ENCODE results near the gene ADGRL2. TPM values are rescaled to one million over a fixed set of nuclear protein-coding genes. Genes with fewer than 3 reads are reported as not detected.

Gene ADGRL2
- total RNA-seq, 1 donor from 2014 or later: 85.4 TPM

- Mint-ChIP-seq H3K27me3 (ENCODE audit: unreplicated experiment) (peaks cover 2% of the 10 kb centered on the region), H3K4me3 (ENCODE audit: unreplicated experiment) (no peak overlapping the region), H3K36me3 (ENCODE audit: low read depth, unreplicated experiment) (no peaks in the 10 kb centered on the region), H3K9me3 (ENCODE audit: unreplicated experiment) (no peaks in the 10 kb centered on the region), H3K4me1 (ENCODE audit: unreplicated experiment) (peaks cover 11% of the 10 kb centered on the region), H3K27ac (ENCODE audit: unreplicated experiment) (no peak overlapping the region)
- no peak for TF ChIP-seq CTCF (IDR thresholded peaks at IDR 0.05; ENCODE audit: unreplicated experiment)
- no peak for DNase-seq (ENCODE audit: low spot score)
These were observed 22.3 kb downstream of the ADGRL2 start for GRCh38 chr1:81823082-81823481.

- DNase-seq (ENCODE audit: low spot score): no peak
- H3K27me3 Mint-ChIP-seq (ENCODE audit: unreplicated experiment): peaks cover 2% of the 10 kb centered on the region
These were observed 24.0 kb downstream of the ADGRL2 start for GRCh38 chr1:81824759-81825158.

GRCh38 chr1:81827942-81828341 is 27.2 kb downstream of the ADGRL2 start:
- Mint-ChIP-seq H3K4me3 (ENCODE audit: unreplicated experiment) (no peak overlapping the region), H3K27ac (ENCODE audit: unreplicated experiment) (no peak overlapping the region), H3K36me3 (ENCODE audit: low read depth, unreplicated experiment) (no peaks in the 10 kb centered on the region), H3K27me3 (ENCODE audit: unreplicated experiment) (peaks cover 2% of the 10 kb centered on the region), H3K4me1 (ENCODE audit: unreplicated experiment) (peaks cover 11% of the 10 kb centered on the region), H3K9me3 (ENCODE audit: unreplicated experiment) (no peaks in the 10 kb centered on the region)
- DNase-seq (ENCODE audit: low spot score): no peak
- TF ChIP-seq CTCF (IDR thresholded peaks at IDR 0.05; ENCODE audit: unreplicated experiment): no peak

More at GRCh38 chr1:81824759-81825158, 24.0 kb downstream of the ADGRL2 start:
- H3K4me3 Mint-ChIP-seq (ENCODE audit: unreplicated experiment): no peak overlapping the region
- no peak for TF ChIP-seq CTCF (IDR thresholded peaks at IDR 0.05; ENCODE audit: unreplicated experiment)
- H3K27ac Mint-ChIP-seq (ENCODE audit: unreplicated experiment): no peak overlapping the region
- H3K9me3 Mint-ChIP-seq (ENCODE audit: unreplicated experiment): no peaks in the 10 kb centered on the region
- H3K4me1 Mint-ChIP-seq (ENCODE audit: unreplicated experiment): peaks cover 8% of the 10 kb centered on the region
- no peaks in the 10 kb centered on the region for H3K36me3 Mint-ChIP-seq (ENCODE audit: low read depth, unreplicated experiment)

- Mint-ChIP-seq H3K36me3 (ENCODE audit: low read depth, unreplicated experiment) (no peaks in the 10 kb centered on the region), H3K4me3 (ENCODE audit: unreplicated experiment) (no peak overlapping the region), H3K27ac (ENCODE audit: unreplicated experiment) (peak overlapping the region; percentile 22), H3K27me3 (ENCODE audit: unreplicated experiment) (no peaks in the 10 kb centered on the region), H3K4me1 (ENCODE audit: unreplicated experiment) (peaks cover 48% of the 10 kb centered on the region), H3K9me3 (ENCODE audit: unreplicated experiment) (no peaks in the 10 kb centered on the region)
- no peak for DNase-seq (ENCODE audit: low spot score)
- no peak for TF ChIP-seq CTCF (IDR thresholded peaks at IDR 0.05; ENCODE audit: unreplicated experiment)
These were observed 31.8 kb downstream of the ADGRL2 start for GRCh38 chr1:81832573-81832972.

GRCh38 chr1:81833722-81834121 is 33.0 kb downstream of the ADGRL2 start:
- Mint-ChIP-seq H3K4me3 (ENCODE audit: unreplicated experiment) (no peak overlapping the region), H3K27ac (ENCODE audit: unreplicated experiment) (peak overlapping the region; percentile 78), H3K4me1 (ENCODE audit: unreplicated experiment) (peaks cover 52% of the 10 kb centered on the region), H3K36me3 (ENCODE audit: low read depth, unreplicated experiment) (no peaks in the 10 kb centered on the region), H3K9me3 (ENCODE audit: unreplicated experiment) (no peaks in the 10 kb centered on the region), H3K27me3 (ENCODE audit: unreplicated experiment) (no peaks in the 10 kb centered on the region)
- no peak for DNase-seq (ENCODE audit: low spot score)
- TF ChIP-seq CTCF (IDR thresholded peaks at IDR 0.05; ENCODE audit: unreplicated experiment): no peak
